ENCODE measurements around the gene NDUFS2. TPM values are rescaled to one million over a fixed set of nuclear protein-coding genes. Genes with fewer than 3 reads are reported as not detected.
"Not testable (repeated sequence)": the region's sequence is repeated elsewhere in the genome, so short reads cannot be mapped to it uniquely, and the experiment has no call there.

NDUFS2 gene
- polyA plus RNA-seq, 1 experiment = 129 TPM

GRCh38 chr1:161242313-161242712 lies 40.1 kb downstream of the NDUFS2 start:
- CTCF ChIA-PET = interaction anchor here (1.0 to 1.8 kb wide), 3 partner anchors 9 to 15 kb away, joined by 3 to 7 read pairs (median 5); no protein-coding TSS in a partner anchor
- no peak overlapping the region for H3K4me3 ChIP-seq (ENCODE audit: low read depth, low read length)
- no peaks in the 10 kb centered on the region; the same call in 1 of the 2 replicates for H3K27me3 ChIP-seq (ENCODE audit: control insufficient read depth, insufficient read depth, low read length)
- no peak for DNase-seq (ENCODE audit: low read depth)
- no peak for TF ChIP-seq CTCF (IDR thresholded peaks at IDR 0.05; ENCODE audit: insufficient read depth, low read depth, low read length)
- POLR2A ChIA-PET = no interaction called here
- H3K36me3 ChIP-seq (ENCODE audit: control insufficient read depth, insufficient read depth, low read length) = no peaks in the 10 kb centered on the region

GRCh38 chr1:161244888-161245287 lies 42.7 kb downstream of the NDUFS2 start:
- no peak for DNase-seq (ENCODE audit: low read depth)
- no peaks in the 10 kb centered on the region; the same call in 1 of the 2 replicates for H3K27me3 ChIP-seq (ENCODE audit: control insufficient read depth, insufficient read depth, low read length)
- TF ChIP-seq CTCF (IDR thresholded peaks at IDR 0.05; ENCODE audit: insufficient read depth, low read depth, low read length) = no peak
- ChIA-PET POLR2A (no interaction called here), CTCF (interaction anchor here (0.6 kb wide), 1 partner anchor 140 kb away, joined by 3 read pairs; no protein-coding TSS in a partner anchor)
- no peaks in the 10 kb centered on the region for H3K36me3 ChIP-seq (ENCODE audit: control insufficient read depth, insufficient read depth, low read length)
- H3K4me3 ChIP-seq (ENCODE audit: low read depth, low read length) = no peak overlapping the region

GRCh38 chr1:161250100-161250499 lies 47.9 kb downstream of the NDUFS2 start:
- ChIA-PET POLR2A (interaction anchor here (0.7 kb wide), 1 partner anchor 24 kb away, joined by 3 read pairs; the partner anchor contains the start of gene TOMM40L), CTCF (interaction anchor here (1.1 to 4.0 kb wide), 2 partner anchors 23 to 132 kb away, joined by 3 to 29 read pairs; partner anchors contain the start of gene TOMM40L)
- not testable (repeated sequence) for H3K4me3 ChIP-seq (ENCODE audit: low read depth, low read length); H3K36me3 ChIP-seq (ENCODE audit: control insufficient read depth, insufficient read depth, low read length); H3K27me3 ChIP-seq (ENCODE audit: control insufficient read depth, insufficient read depth, low read length); DNase-seq (ENCODE audit: low read depth)

- ChIA-PET CTCF (interaction anchor here (1.1 to 4.0 kb wide), 2 partner anchors 24 to 131 kb away, joined by 3 to 29 read pairs; partner anchors contain the start of gene TOMM40L), POLR2A (no interaction called here)
- Histone ChIP-seq H3K36me3 (ENCODE audit: control insufficient read depth, insufficient read depth, low read length) (no peaks in the 10 kb centered on the region), H3K27me3 (ENCODE audit: control insufficient read depth, insufficient read depth, low read length) (no peaks in the 10 kb centered on the region), H3K4me3 (ENCODE audit: low read depth, low read length) (no peak overlapping the region)
- no peak for DNase-seq (ENCODE audit: low read depth)
- TF ChIP-seq CTCF (IDR thresholded peaks at IDR 0.05; ENCODE audit: insufficient read depth, low read depth, low read length) = no peak
Observed at GRCh38 chr1:161250829-161251228, 48.7 kb downstream of the NDUFS2 start.

- ChIA-PET POLR2A (no interaction called here), CTCF (no interaction called here)
- H3K36me3 ChIP-seq (ENCODE audit: control insufficient read depth, insufficient read depth, low read length) = no peaks in the 10 kb centered on the region
- H3K4me3 ChIP-seq (ENCODE audit: low read depth, low read length) = no peak overlapping the region
- H3K27me3 ChIP-seq (ENCODE audit: control insufficient read depth, insufficient read depth, low read length) = no peaks in the 10 kb centered on the region
- no peak for TF ChIP-seq CTCF (IDR thresholded peaks at IDR 0.05; ENCODE audit: insufficient read depth, low read depth, low read length)
- no peak for DNase-seq (ENCODE audit: low read depth)
Observed at GRCh38 chr1:161251579-161251978, 49.4 kb downstream of the NDUFS2 start.

GRCh38 chr1:161255302-161255701 lies 53.1 kb downstream of the NDUFS2 start:
- CTCF ChIA-PET; H3K36me3 ChIP-seq (ENCODE audit: control insufficient read depth, insufficient read depth, low read length); POLR2A ChIA-PET; DNase-seq (ENCODE audit: low read depth); H3K4me3 ChIP-seq (ENCODE audit: low read depth, low read length): not testable (repeated sequence)
- peaks cover 19% of the 10 kb centered on the region for H3K27me3 ChIP-seq (ENCODE audit: control insufficient read depth, insufficient read depth, low read length)

- DNase-seq (ENCODE audit: low read depth); CTCF ChIA-PET; H3K4me3 ChIP-seq (ENCODE audit: low read depth, low read length); H3K36me3 ChIP-seq (ENCODE audit: control insufficient read depth, insufficient read depth, low read length); POLR2A ChIA-PET: not testable (repeated sequence)
- peaks cover 25% of the 10 kb centered on the region for H3K27me3 ChIP-seq (ENCODE audit: control insufficient read depth, insufficient read depth, low read length)
Observed at GRCh38 chr1:161255955-161256520, 53.9 kb downstream of the NDUFS2 start.

GRCh38 chr1:161257109-161257508 lies 54.9 kb downstream of the NDUFS2 start:
- CTCF ChIA-PET = interaction anchor here (1.3 to 1.6 kb wide), 3 partner anchors 29 to 34 kb away, joined by 3 to 7 read pairs (median 4); partner anchors contain the start of gene TOMM40L
- H3K36me3 ChIP-seq (ENCODE audit: control insufficient read depth, insufficient read depth, low read length); H3K4me3 ChIP-seq (ENCODE audit: low read depth, low read length); POLR2A ChIA-PET; DNase-seq (ENCODE audit: low read depth): not testable (repeated sequence)
- H3K27me3 ChIP-seq (ENCODE audit: control insufficient read depth, insufficient read depth, low read length) = peaks cover 32% of the 10 kb centered on the region
